ENCODE measurements around the gene CNIH3.

Gene CNIH3

GRCh38 chr1:224582041-224582440 is 34.1 kb upstream of the CNIH3 start:
- no peak overlapping the region for H3K27ac ChIP-seq
- TF ChIP-seq CTCF (IDR thresholded peaks at IDR 0.05) = no peak
- H3K36me3 ChIP-seq = no peaks in the 10 kb centered on the region
- no peaks in the 10 kb centered on the region for H3K9me3 ChIP-seq
- H3K4me1 ChIP-seq (ENCODE audit: control insufficient read depth in 1 of 2, insufficient read depth in 1 of 2, low read depth in 1 of 2, low read length in 1 of 2) = no peaks in the 10 kb centered on the region
- H3K4me3 ChIP-seq (ENCODE audit: low read depth in 1 of 2, low read length in 1 of 2) = no peak overlapping the region
- no peaks in the 10 kb centered on the region for H3K27me3 ChIP-seq

- Histone ChIP-seq H3K9me3 (no peaks in the 10 kb centered on the region), H3K4me1 (ENCODE audit: control insufficient read depth in 1 of 2, insufficient read depth in 1 of 2, low read depth in 1 of 2, low read length in 1 of 2) (no peaks in the 10 kb centered on the region), H3K36me3 (no peaks in the 10 kb centered on the region), H3K27me3 (no peaks in the 10 kb centered on the region), H3K4me3 (ENCODE audit: low read depth in 1 of 2, low read length in 1 of 2) (no peak overlapping the region), H3K27ac (no peak overlapping the region)
- TF ChIP-seq CTCF (IDR thresholded peaks at IDR 0.05) = no peak
Observed at GRCh38 chr1:224583774-224584173, 32.3 kb upstream of the CNIH3 start.

GRCh38 chr1:224585051-224585450 is 31.1 kb upstream of the CNIH3 start:
- Histone ChIP-seq H3K4me1 (ENCODE audit: control insufficient read depth in 1 of 2, insufficient read depth in 1 of 2, low read depth in 1 of 2, low read length in 1 of 2) (no peaks in the 10 kb centered on the region), H3K27me3 (no peaks in the 10 kb centered on the region), H3K9me3 (no peaks in the 10 kb centered on the region), H3K36me3 (no peaks in the 10 kb centered on the region), H3K4me3 (ENCODE audit: low read depth in 1 of 2, low read length in 1 of 2) (no peak overlapping the region), H3K27ac (no peak overlapping the region)
- no peak for TF ChIP-seq CTCF (IDR thresholded peaks at IDR 0.05)

GRCh38 chr1:224587051-224587450 is 29.1 kb upstream of the CNIH3 start:
- Histone ChIP-seq H3K4me1 (ENCODE audit: control insufficient read depth in 1 of 2, insufficient read depth in 1 of 2, low read depth in 1 of 2, low read length in 1 of 2) (no peaks in the 10 kb centered on the region), H3K36me3 (no peaks in the 10 kb centered on the region), H3K4me3 (ENCODE audit: low read depth in 1 of 2, low read length in 1 of 2) (no peak overlapping the region), H3K27ac (no peak overlapping the region), H3K9me3 (no peaks in the 10 kb centered on the region), H3K27me3 (no peaks in the 10 kb centered on the region)
- TF ChIP-seq CTCF (IDR thresholded peaks at IDR 0.05) = no peak

- Histone ChIP-seq H3K4me1 (ENCODE audit: control insufficient read depth in 1 of 2, insufficient read depth in 1 of 2, low read depth in 1 of 2, low read length in 1 of 2) (no peaks in the 10 kb centered on the region), H3K27ac (no peak overlapping the region), H3K36me3 (no peaks in the 10 kb centered on the region), H3K4me3 (ENCODE audit: low read depth in 1 of 2, low read length in 1 of 2) (no peak overlapping the region), H3K27me3 (no peaks in the 10 kb centered on the region), H3K9me3 (no peaks in the 10 kb centered on the region)
- TF ChIP-seq CTCF (IDR thresholded peaks at IDR 0.05) = no peak
Observed at GRCh38 chr1:224588515-224588914, 27.6 kb upstream of the CNIH3 start.

GRCh38 chr1:224589006-224589405 is 27.1 kb upstream of the CNIH3 start:
- no peak overlapping the region for H3K27ac ChIP-seq
- no peak for TF ChIP-seq CTCF (IDR thresholded peaks at IDR 0.05)
- no peaks in the 10 kb centered on the region for H3K36me3 ChIP-seq
- no peaks in the 10 kb centered on the region for H3K9me3 ChIP-seq
- no peak overlapping the region for H3K4me3 ChIP-seq (ENCODE audit: low read depth in 1 of 2, low read length in 1 of 2)
- no peaks in the 10 kb centered on the region for H3K27me3 ChIP-seq
- H3K4me1 ChIP-seq (ENCODE audit: control insufficient read depth in 1 of 2, insufficient read depth in 1 of 2, low read depth in 1 of 2, low read length in 1 of 2) = no peaks in the 10 kb centered on the region

Measured in neutrophil (primary cell).